PC-3 (cell line): ENCODE measurements around the gene BMP2.

Experiments
- EZH2phosphoT487 ChIP-seq: fragments of 300-600 bp; sonication (generic); IDR thresholded peaks from 2 replicates; pipeline ENCODE4 v1.6.1; 2018; ENCODE audit warnings: mild to moderate bottlenecking, antibody characterized with exemption, low read length, borderline replicate concordance
- TF ChIP-seq, protein P1 (sequence below): fragments of 300-600 bp; sonication (generic); conservative IDR thresholded peaks from 2 replicates; pipeline ENCODE4 v1.5.1; 2017; ENCODE audit warnings: antibody characterized with exemption, low read depth, mild to moderate bottlenecking, low read length

DNA sequence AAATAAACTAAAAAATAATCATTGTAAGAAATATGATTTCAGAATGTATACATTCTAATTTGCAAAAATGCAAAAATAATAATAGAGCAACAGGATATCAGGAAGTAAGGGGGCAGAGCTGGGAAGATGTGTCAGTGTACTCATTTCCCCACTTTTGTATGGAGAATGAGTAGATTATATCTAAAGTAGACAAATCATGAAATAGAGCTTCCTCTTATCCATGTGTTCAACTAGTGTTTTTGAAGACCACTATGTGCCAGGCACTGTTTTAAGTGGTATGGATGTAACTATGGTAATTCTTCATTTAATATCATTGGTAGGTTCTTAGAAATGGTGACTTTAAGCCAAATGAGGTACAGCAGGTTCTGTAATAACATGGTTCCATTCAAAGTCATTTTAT, 17.0 kb upstream of the BMP2 start:
- TF ChIP-seq EZH2phosphoT487 = no peak
- TF ChIP-seq, protein P1, sequence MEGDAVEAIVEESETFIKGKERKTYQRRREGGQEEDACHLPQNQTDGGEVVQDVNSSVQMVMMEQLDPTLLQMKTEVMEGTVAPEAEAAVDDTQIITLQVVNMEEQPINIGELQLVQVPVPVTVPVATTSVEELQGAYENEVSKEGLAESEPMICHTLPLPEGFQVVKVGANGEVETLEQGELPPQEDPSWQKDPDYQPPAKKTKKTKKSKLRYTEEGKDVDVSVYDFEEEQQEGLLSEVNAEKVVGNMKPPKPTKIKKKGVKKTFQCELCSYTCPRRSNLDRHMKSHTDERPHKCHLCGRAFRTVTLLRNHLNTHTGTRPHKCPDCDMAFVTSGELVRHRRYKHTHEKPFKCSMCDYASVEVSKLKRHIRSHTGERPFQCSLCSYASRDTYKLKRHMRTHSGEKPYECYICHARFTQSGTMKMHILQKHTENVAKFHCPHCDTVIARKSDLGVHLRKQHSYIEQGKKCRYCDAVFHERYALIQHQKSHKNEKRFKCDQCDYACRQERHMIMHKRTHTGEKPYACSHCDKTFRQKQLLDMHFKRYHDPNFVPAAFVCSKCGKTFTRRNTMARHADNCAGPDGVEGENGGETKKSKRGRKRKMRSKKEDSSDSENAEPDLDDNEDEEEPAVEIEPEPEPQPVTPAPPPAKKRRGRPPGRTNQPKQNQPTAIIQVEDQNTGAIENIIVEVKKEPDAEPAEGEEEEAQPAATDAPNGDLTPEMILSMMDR = no peak
